Progenitor cell of endocrine pancreas (in vitro differentiated cells): ENCODE measurements around the gene SRSF3. TPM values are rescaled to one million over a fixed set of nuclear protein-coding genes. Genes with fewer than 3 reads are reported as not detected.
"Not testable (repeated sequence)": the region's sequence is repeated elsewhere in the genome, so short reads cannot be mapped to it uniquely, and the experiment has no call there.

Experiments
- DNase-seq: peaks from one replicate; pipeline ENCODE4 v3.0.0; 2021; ENCODE audit warnings: low spot score; ENCODE audit not compliant: unreplicated experiment
- H3K27ac Mint-ChIP-seq: 2 replicates; pipeline ENCODE4 v1.8.0; 2021; ENCODE audit warnings: mild to moderate bottlenecking, moderate library complexity, mixed read lengths
- H3K27me3 Mint-ChIP-seq: 2 replicates; pipeline ENCODE4 v1.8.0; 2021; ENCODE audit warnings: mixed read lengths
- H3K36me3 Mint-ChIP-seq: 2 replicates; pipeline ENCODE4 v1.8.0; 2022; ENCODE audit warnings: mixed read lengths; ENCODE audit not compliant: insufficient read depth
- H3K4me1 Mint-ChIP-seq: 2 replicates; pipeline ENCODE4 v1.8.0; 2021; ENCODE audit warnings: low read depth, mixed read lengths
- H3K4me3 Mint-ChIP-seq: 2 replicates; pipeline ENCODE4 v1.8.0; 2021; ENCODE audit warnings: low read depth, mild to moderate bottlenecking, moderate library complexity, mixed read lengths
- H3K9me3 Mint-ChIP-seq: 2 replicates; pipeline ENCODE4 v1.8.0; 2021; ENCODE audit warnings: low read depth, mixed read lengths
- total RNA-seq: library from RNA; stranded (reverse); gene quantifications from 2 replicates; pipeline ENCODE4 v1.2.1, GENCODE V29; 2021
- TF ChIP-seq, protein P1 (sequence below): fragments of 200-600 bp; sonication (generic); IDR thresholded peaks from one replicate; pipeline ENCODE4 v1.5.0; 2021; ENCODE audit warnings: antibody characterized with exemption, mild to moderate bottlenecking; ENCODE audit not compliant: unreplicated experiment

Gene SRSF3
- total RNA-seq, 1 donor from 2014 or later = 427 TPM

DNA sequence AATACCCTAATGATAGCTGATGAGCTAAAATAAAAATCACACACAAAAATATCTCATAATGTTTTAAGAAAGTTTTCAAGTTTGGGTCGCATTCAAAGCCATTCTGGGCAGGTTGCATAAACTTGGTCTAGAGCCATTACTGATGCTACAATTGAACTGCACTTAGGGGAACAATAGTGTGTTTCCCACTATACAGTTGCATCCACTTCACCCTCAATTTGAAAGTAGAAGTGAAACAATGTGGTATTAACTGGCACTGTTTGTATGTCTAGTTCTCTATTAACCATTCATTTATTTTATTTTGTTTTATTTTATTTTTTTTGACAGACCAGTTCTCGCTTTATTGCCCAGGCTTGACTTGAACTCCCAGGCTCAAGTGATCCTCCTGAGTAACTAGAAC lies 23.9 kb upstream of the SRSF3 start:
- no peaks in the 10 kb centered on the region for H3K4me1 Mint-ChIP-seq

DNA sequence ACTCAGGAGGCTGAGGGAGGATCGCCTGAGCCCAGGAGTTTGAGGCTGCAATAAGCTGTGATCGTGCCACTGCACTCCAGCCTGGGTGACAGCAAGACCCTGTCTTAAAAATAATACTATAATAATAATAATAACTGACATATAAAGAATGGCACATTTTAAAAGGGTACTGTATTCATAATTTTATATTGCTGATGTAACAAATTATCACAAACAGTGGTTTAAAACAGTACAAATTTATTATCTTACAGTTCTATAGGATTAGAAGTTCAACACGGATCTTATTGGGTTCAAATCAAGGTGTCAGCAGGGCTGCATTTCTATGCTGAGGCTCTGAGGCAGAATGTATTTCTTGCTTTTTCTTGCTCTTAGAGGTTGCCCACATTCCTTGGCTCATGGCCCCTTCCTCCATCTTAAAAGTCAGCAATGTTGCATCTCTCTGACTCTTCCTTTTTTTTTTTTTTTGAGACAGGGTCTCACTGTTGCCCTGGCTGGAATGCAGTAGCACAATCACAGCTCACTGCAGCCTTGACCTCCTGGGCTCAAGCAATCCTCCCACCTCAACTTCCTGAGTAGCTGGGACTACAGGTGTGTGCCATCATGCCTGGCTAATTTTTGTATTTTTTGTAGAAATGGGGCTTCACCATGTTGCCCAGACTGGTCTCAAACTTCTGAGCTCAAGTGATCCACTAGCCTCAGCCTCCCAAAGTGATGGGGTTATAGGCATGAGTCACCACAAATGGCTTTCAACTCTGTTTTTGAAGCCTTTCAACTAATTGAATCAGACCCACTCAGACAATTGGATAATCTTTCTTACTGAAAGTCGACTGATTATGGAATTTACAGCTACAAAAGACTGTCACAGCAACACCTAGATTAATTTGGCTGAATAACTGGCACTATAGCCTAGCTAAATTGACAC lies 22.8 kb upstream of the SRSF3 start:
- H3K4me3 Mint-ChIP-seq = no peak overlapping the region
- no peaks in the 10 kb centered on the region for H3K27me3 Mint-ChIP-seq
- H3K36me3 Mint-ChIP-seq = no peaks in the 10 kb centered on the region
- no peaks in the 10 kb centered on the region for H3K9me3 Mint-ChIP-seq
- H3K4me1 Mint-ChIP-seq = no peaks in the 10 kb centered on the region
- DNase-seq = no peak
- H3K27ac Mint-ChIP-seq = no peak overlapping the region
- TF ChIP-seq, protein P1, sequence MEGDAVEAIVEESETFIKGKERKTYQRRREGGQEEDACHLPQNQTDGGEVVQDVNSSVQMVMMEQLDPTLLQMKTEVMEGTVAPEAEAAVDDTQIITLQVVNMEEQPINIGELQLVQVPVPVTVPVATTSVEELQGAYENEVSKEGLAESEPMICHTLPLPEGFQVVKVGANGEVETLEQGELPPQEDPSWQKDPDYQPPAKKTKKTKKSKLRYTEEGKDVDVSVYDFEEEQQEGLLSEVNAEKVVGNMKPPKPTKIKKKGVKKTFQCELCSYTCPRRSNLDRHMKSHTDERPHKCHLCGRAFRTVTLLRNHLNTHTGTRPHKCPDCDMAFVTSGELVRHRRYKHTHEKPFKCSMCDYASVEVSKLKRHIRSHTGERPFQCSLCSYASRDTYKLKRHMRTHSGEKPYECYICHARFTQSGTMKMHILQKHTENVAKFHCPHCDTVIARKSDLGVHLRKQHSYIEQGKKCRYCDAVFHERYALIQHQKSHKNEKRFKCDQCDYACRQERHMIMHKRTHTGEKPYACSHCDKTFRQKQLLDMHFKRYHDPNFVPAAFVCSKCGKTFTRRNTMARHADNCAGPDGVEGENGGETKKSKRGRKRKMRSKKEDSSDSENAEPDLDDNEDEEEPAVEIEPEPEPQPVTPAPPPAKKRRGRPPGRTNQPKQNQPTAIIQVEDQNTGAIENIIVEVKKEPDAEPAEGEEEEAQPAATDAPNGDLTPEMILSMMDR = no peak

More for the DNA sequence above, 23.9 kb upstream of the SRSF3 start:
- no peaks in the 10 kb centered on the region for H3K9me3 Mint-ChIP-seq
- TF ChIP-seq, protein P1 = no peak
- DNase-seq = no peak
- no peak overlapping the region for H3K27ac Mint-ChIP-seq
- H3K36me3 Mint-ChIP-seq = no peaks in the 10 kb centered on the region
- H3K27me3 Mint-ChIP-seq = no peaks in the 10 kb centered on the region
- no peak overlapping the region for H3K4me3 Mint-ChIP-seq

DNA sequence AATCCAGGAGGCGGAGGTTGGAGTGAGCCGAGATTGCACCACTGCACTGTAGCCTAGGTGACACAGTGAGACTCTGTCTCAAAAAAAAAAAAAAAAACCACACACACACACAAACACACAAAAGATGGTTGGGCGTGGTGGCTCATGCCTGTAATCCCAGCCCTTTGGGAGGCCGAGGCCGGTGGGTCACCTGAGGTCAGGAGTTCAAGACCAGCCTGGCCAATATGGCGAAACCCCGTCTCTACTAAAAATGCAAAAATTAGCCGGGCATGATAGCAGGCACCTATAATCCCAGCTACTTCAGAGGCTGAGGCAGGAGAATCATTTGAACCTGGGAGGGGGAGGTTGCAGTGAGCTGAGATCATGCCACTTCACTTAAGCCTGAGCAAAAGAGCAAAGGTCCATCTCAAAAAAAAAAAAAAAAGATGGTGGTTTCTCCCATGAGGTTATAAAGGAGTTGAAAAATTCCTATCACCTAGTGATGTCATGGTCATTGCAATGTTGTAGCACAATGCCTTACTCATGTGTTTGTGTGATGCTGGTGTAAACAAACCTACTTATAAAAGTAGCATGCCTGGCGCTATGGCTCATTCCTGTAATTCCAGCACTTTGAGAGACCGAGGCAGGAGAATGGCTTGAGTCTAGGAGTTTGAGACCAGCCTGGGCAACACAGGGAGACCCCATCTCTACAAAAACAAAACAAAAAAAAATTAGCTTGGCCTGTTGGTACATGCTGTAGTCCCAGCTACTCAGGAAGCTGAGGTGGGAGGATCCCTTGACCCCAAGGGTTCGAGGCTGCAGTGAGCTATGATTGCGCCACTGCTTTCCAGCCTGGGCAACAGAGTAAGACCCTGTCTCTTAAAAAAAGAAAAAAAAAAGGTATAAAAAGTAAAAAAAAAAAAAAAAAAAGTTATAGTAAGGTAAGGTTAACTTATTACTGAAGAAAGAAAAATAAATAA lies 21.5 kb upstream of the SRSF3 start:
- H3K36me3 Mint-ChIP-seq, H3K27me3 Mint-ChIP-seq, DNase-seq, H3K4me1 Mint-ChIP-seq, H3K27ac Mint-ChIP-seq, H3K4me3 Mint-ChIP-seq, H3K9me3 Mint-ChIP-seq: not testable (repeated sequence)

DNA sequence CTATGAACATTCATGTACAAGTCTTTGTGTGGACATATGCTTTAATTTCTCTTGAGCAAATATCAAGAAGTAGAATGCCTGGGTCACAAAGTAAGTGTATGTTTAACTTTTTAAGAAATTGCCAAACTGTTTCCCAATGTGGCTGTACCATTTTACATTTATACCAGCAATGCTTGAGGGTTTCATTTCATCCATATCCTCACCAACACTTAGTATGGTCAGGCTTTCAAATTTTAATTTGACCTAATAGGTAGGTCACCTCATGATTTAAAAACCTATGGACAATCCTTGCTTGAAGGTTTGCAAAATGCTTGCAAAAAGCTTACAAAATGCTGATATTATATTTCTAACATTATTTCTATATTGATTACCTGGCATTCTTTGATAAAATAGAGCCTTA lies 19.5 kb upstream of the SRSF3 start:
- TF ChIP-seq, protein P1 = no peak
- H3K27me3 Mint-ChIP-seq = no peaks in the 10 kb centered on the region
- no peaks in the 10 kb centered on the region for H3K9me3 Mint-ChIP-seq
- H3K27ac Mint-ChIP-seq = no peak overlapping the region
- peaks cover 14% of the 10 kb centered on the region for H3K4me1 Mint-ChIP-seq
- no peak for DNase-seq
- H3K4me3 Mint-ChIP-seq = no peak overlapping the region
- H3K36me3 Mint-ChIP-seq = no peaks in the 10 kb centered on the region

DNA sequence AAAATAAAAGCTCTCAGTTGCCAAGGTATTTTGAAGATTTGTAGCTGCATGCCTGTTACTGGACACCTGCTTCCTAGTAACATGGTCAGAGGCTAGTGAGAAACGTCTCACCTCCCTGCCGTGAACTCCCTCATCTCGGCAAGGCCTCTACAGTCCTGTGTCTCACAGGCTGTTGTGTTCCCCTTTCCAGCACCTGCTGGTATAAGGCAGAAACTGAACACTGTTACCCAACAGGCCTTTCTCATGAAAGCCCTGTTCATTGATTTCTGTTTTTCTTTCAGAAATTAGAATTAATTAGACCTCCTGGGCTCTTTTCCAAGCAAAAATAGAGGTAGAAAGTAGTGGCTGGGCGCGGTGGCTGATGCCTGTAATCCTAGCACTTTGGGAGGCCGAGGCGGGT lies 17.6 kb upstream of the SRSF3 start:
- no peaks in the 10 kb centered on the region for H3K36me3 Mint-ChIP-seq
- H3K4me3 Mint-ChIP-seq = no peak overlapping the region
- peak overlapping the region; percentile 9 for H3K27ac Mint-ChIP-seq
- H3K9me3 Mint-ChIP-seq = no peaks in the 10 kb centered on the region
- peaks cover 18% of the 10 kb centered on the region for H3K4me1 Mint-ChIP-seq
- no peak for DNase-seq
- TF ChIP-seq, protein P1 = no peak
- no peaks in the 10 kb centered on the region for H3K27me3 Mint-ChIP-seq
